ENCODE measurements around the gene PLD3.

GRCh38 chr19:40315812-40316470 is 32.6 kb upstream of the PLD3 start:
- TF ChIP-seq CTCF (IDR thresholded peaks at IDR 0.05; ENCODE audit: low read depth, low read length) (no peak), POLR2A (IDR thresholded peaks at IDR 0.05; ENCODE audit: extremely low read depth, insufficient read length) (no peak)
